Breast epithelium (tissue), 4 donors: ENCODE data around the gene RNF151. TPM values are rescaled to one million over a fixed set of nuclear protein-coding genes. Genes with fewer than 3 reads are reported as not detected.
A peak's percentile ranks its signal among the peaks of the same experiment; 100 is the strongest.

ENCODE experiments used
- DNase-seq, 2 donors: peaks; one replicate each; pipeline ENCODE4 v3.0.0-alpha.2; 2019; ENCODE audit warnings: low spot score in 2 of 2
- H3K27ac ChIP-seq, 2 donors: fragments of 200-600 bp; sonication (generic) in 1 of 2; one replicate each; pipeline ENCODE4 v1.5.1; 2016 to 2019; ENCODE audit warnings: mild to moderate bottlenecking in 1 of 2
- H3K27me3 ChIP-seq, 2 donors: fragments of 200-600 bp; sonication (generic) in 1 of 2; one replicate each; pipeline versions ENCODE4 v1.5.1 to v1.6.0; 2017 to 2019; ENCODE audit warnings: control low read depth in 1 of 2, mild to moderate bottlenecking in 1 of 2
- H3K36me3 ChIP-seq: fragments of 200-600 bp; one replicate; pipeline ENCODE4 v1.5.1; 2019
- H3K4me1 ChIP-seq, 2 donors: fragments of 200-600 bp; sonication (generic); one replicate each; pipeline ENCODE4 v1.5.1; 2016 to 2019; ENCODE audit warnings: control low read depth in 1 of 2
- H3K4me3 ChIP-seq, 3 donors: fragments of 200-600 bp; sonication (generic); 1 replicate in 2 of 3; 2 replicates in 1 of 3; pipeline ENCODE4 v1.5.1; 2016 to 2019; ENCODE audit warnings: mild to moderate bottlenecking in 3 of 3, moderate library complexity in 2 of 3
- H3K9me3 ChIP-seq, 2 donors: fragments of 200-600 bp; sonication (generic) in 1 of 2; one replicate each; pipeline ENCODE4 v1.5.1; 2016 to 2019; ENCODE audit warnings: control low read depth in 1 of 2
- CTCF ChIP-seq, 3 donors: fragments of 450-650 bp; IDR thresholded peaks; one replicate each; pipeline ENCODE4 v1.5.1; 2016 to 2017; ENCODE audit warnings: antibody characterized with exemption in 3 of 3, mild to moderate bottlenecking in 3 of 3, moderate library complexity in 3 of 3
- POLR2A ChIP-seq: fragments of 450-650 bp; IDR thresholded peaks from one replicate; pipeline ENCODE4 v1.6.1; 2016; ENCODE audit warnings: antibody characterized with exemption, mild to moderate bottlenecking, moderate library complexity
- POLR2AphosphoS5 ChIP-seq, 3 donors: sonication (generic); formaldehyde crosslinking; IDR thresholded peaks; one replicate each; pipeline ENCODE4 v1.6.1; 2017; ENCODE audit warnings: antibody characterized with exemption in 3 of 3
- intact Hi-C: fragments of 100-400 bp; cut with DNase I; formaldehyde crosslinking; loops from one replicate; pipeline ENCODE4 v1.15.1; 2023; ENCODE audit warnings: low total_unique reads
- total RNA-seq, 3 donors: library from RNA; depleted of rRNA; stranded (reverse); fragments of >200 nt; gene quantifications; one replicate each; pipeline ENCODE4 v1.1.0, GENCODE V29; 2016

Gene RNF151
- total RNA-seq, 3 donors from 2014 or later = 0.98 TPM; not detected in 2

- DNase-seq = no peak
- Histone ChIP-seq H3K27me3 (no peaks in the 10 kb centered on the region), H3K27ac (peak overlapping the region; percentile 98 to 99), H3K36me3 (no peaks in the 10 kb centered on the region), H3K4me3 (peak overlapping the region; percentile 91 to 95 (median 94)), H3K4me1 (peaks cover 5 to 16% of the 10 kb centered on the region in 2 donors), H3K9me3 (no peaks in the 10 kb centered on the region)
- TF ChIP-seq POLR2AphosphoS5 (IDR thresholded peaks at IDR 0.05) (no peak), CTCF (IDR thresholded peaks at IDR 0.05) (no peak), POLR2A (no peak)
- intact Hi-C loops = no loop called here
Measured at GRCh38 chr16:1963806-1964505, 2.7 kb upstream of the RNF151 start.

GRCh38 chr16:1964506-1965395 lies 1.9 kb upstream of the RNF151 start, which contains the start of gene RPS2:
TSS of gene RPS2 (minus strand) at chr16:1964826. CDS start at chr16:1964625, 201 bp downstream.
- no peaks in the 10 kb centered on the region for H3K36me3 ChIP-seq
- no peaks in the 10 kb centered on the region for H3K27me3 ChIP-seq
- intact Hi-C loops = no loop called here
- no peaks in the 10 kb centered on the region for H3K9me3 ChIP-seq
- H3K4me1 ChIP-seq = peaks cover 3 to 16% of the 10 kb centered on the region in 2 donors
- peak within 1 kb of the TSS; percentile 98 to 99 for H3K27ac ChIP-seq
- H3K4me3 ChIP-seq = peak within 1 kb of the TSS; percentile 91 to 95 (median 94)
- peak; percentile 99 to 100 (median 100) for TF ChIP-seq POLR2AphosphoS5 (IDR thresholded peaks at IDR 0.05)
- peak in 1 of 3 donors; percentile 21 for TF ChIP-seq CTCF (IDR thresholded peaks at IDR 0.05)
- peak; percentile 97 for TF ChIP-seq POLR2A
- DNase-seq = peak; percentile 99

GRCh38 chr16:1965396-1966001 lies 1.2 kb upstream of the RNF151 start:
- TF ChIP-seq CTCF (IDR thresholded peaks at IDR 0.05) (peak in 1 of 3 donors; percentile 4), POLR2A (no peak)
- no peak for DNase-seq
- intact Hi-C loops = no loop called here
- Histone ChIP-seq H3K9me3 (no peaks in the 10 kb centered on the region), H3K27me3 (no peaks in the 10 kb centered on the region), H3K4me3 (peak overlapping the region; percentile 91 to 95 (median 94)), H3K27ac (peak overlapping the region; percentile 98 to 99), H3K4me1 (peaks cover 3 to 12% of the 10 kb centered on the region in 2 donors), H3K36me3 (no peaks in the 10 kb centered on the region)

GRCh38 chr16:1968146-1968953 lies 1.7 kb downstream of the RNF151 start:
- no peaks in the 10 kb centered on the region for H3K36me3 ChIP-seq
- H3K27me3 ChIP-seq = no peaks in the 10 kb centered on the region
- DNase-seq = no peak
- no peak overlapping the region for H3K27ac ChIP-seq
- no peak overlapping the region for H3K4me3 ChIP-seq
- no peaks in the 10 kb centered on the region for H3K9me3 ChIP-seq
- H3K4me1 ChIP-seq = peaks cover 13 to 19% of the 10 kb centered on the region in 2 donors
- intact Hi-C loops = no loop called here
- TF ChIP-seq POLR2A (no peak), CTCF (IDR thresholded peaks at IDR 0.05) (no peak), POLR2AphosphoS5 (IDR thresholded peaks at IDR 0.05) (no peak)
